ENCODE results near the gene PEX14. TPM values are rescaled to one million over a fixed set of nuclear protein-coding genes. Genes with fewer than 3 reads are reported as not detected.
A peak's percentile ranks its signal among the peaks of the same experiment; 100 is the strongest.

Gene PEX14
- total and polyA plus RNA-seq, 5 experiments from 2014 or later = 3.3 to 23.7 (median 5.5) TPM

DNA sequence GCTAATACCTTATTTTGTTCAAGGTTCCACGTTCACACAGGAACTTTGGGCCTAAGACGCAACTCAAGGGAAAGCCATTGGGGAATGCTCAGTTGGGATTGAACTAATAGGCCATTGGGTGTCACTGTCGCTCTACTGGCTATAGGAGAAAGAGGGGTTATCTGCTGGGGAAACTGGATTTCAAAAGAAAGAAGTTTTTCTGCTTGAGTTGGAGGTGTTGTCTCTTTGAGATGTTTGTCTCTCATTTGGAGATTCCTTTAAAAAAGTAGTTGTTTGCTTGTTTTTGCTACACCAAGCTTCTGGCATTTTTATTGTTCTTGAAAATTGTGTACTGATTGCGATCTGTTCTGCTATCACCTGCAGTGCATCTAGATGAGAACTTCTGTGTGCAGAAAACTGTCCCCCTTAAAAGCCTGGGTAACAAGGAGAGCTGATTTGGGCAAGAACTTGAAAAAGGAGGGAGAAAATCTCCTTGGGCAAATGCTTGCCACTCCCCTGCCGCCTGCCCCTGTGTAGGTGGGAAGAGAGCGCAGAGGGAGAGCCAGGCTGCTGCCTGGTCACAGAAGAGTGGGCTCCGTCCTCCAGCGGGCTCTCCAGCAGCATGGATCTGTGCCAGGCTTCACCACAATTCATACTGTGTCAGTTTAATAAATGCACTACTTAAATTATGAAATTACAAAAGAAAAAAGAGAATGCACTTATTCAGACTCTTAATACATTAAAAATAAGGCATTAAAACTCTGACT is 39.9 kb downstream of the PEX14 start:
- Mint-ChIP-seq H3K27me3 (no peaks in the 10 kb centered on the region), H3K36me3 (peaks cover 0 to 16% (median 2%) of the 10 kb centered on the region in 3 donors), H3K9me3 (no peaks in the 10 kb centered on the region), H3K4me3 (peak overlapping the region in 8 of 10 donors; percentile 2 to 52 (median 18)), H3K4me1 (peaks cover 26 to 84% (median 80%) of the 10 kb centered on the region in 4 donors), H3K27ac (peak overlapping the region in 7 of 10 donors; percentile 4 to 91 (median 60))
- ATAC-seq = no peak
- POLR2A ChIA-PET = no interaction called here
- DNase-seq = no peak

DNA sequence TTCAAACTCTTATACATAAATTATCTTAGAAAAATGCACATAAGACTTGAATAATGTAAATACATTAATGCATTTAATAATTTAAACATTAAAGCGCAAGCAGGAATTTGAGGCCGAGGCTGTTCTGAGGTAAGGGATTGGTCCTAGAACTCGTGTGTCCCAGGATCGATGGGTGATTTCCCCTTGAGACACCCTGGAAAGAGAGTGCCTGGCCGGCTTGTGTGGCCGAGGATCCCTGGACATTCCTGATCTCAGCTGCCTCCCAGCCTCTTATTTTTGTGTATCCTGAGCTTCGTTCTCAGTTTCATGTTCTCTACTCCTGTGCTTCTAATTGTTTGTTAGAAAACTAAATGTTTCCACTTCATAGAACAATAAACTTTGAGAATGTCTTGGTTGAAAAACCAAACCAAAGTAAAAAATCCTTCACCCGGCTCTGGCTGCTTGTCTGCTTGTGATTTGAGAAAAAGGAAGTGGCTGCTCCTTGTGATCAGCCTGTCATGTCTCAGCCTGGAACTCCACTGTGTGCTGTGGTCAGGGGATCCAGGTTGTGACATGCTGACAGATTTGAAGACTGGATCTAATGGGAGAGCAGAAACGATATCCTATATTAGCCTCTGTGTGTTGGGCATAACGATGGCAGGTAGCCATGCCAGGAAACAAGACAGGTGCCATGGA is 40.7 kb downstream of the PEX14 start:
- Mint-ChIP-seq H3K36me3 (peaks cover 0 to 22% (median 3%) of the 10 kb centered on the region in 3 donors), H3K27me3 (no peaks in the 10 kb centered on the region), H3K27ac (peak overlapping the region in 9 of 10 donors; percentile 19 to 82 (median 72)), H3K4me1 (peaks cover 22 to 78% (median 73%) of the 10 kb centered on the region in 4 donors), H3K4me3 (peak overlapping the region in 8 of 10 donors; percentile 37 to 54 (median 46)), H3K9me3 (no peaks in the 10 kb centered on the region)
- ATAC-seq (no peak), DNase-seq (no peak)
- POLR2A ChIA-PET = no interaction called here

GRCh38 chr1:10515976-10516750 is 41.4 kb downstream of the PEX14 start:
- Mint-ChIP-seq H3K4me1 (peaks cover 24 to 74% (median 69%) of the 10 kb centered on the region in 4 donors), H3K36me3 (peaks cover 0 to 28% (median 3%) of the 10 kb centered on the region in 3 donors), H3K9me3 (no peaks in the 10 kb centered on the region), H3K27ac (peak overlapping the region in 8 of 10 donors; percentile 53 to 82 (median 70)), H3K27me3 (no peaks in the 10 kb centered on the region), H3K4me3 (peak overlapping the region in 7 of 10 donors; percentile 19 to 54 (median 41))
- POLR2A ChIA-PET = no interaction called here
- DNase-seq = no peak
- ATAC-seq = no peak

- POLR2A ChIA-PET = no interaction called here
- Mint-ChIP-seq H3K36me3 (peaks cover 0 to 34% (median 3%) of the 10 kb centered on the region in 3 donors), H3K4me1 (peaks cover 27 to 73% (median 65%) of the 10 kb centered on the region in 4 donors), H3K9me3 (no peaks in the 10 kb centered on the region), H3K27me3 (no peaks in the 10 kb centered on the region), H3K27ac (peak overlapping the region in 5 of 10 donors; percentile 22 to 82 (median 25)), H3K4me3 (peak overlapping the region in 2 of 10 donors; percentile 22 to 46)
- no peak for DNase-seq
- no peak for ATAC-seq
Observed at GRCh38 chr1:10516925-10517676, 42.4 kb downstream of the PEX14 start.

DNA sequence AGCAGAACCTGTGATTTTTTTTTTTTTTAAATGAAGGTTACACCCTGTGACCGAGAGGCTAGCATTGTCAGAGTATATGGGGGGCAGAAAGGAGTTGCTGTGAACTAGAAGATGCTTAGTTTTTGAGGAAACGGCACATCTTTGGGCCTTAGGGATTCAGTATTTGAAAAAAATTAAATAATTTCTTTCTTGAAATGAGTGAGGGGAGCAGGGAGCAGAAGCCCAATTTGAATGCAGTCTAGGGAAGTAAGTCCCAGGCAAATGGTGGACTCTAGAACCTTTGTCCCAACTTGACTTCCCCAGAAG is 42.9 kb downstream of the PEX14 start:
- POLR2A ChIA-PET = no interaction called here
- peak overlapping the region in 4 of 10 donors; percentile 22 to 82 (median 42) for H3K27ac Mint-ChIP-seq
- H3K4me1 Mint-ChIP-seq = peaks cover 27 to 77% (median 66%) of the 10 kb centered on the region in 4 donors
- H3K27me3 Mint-ChIP-seq = no peaks in the 10 kb centered on the region
- ATAC-seq (no peak), DNase-seq (no peak)
- no peak overlapping the region for H3K4me3 Mint-ChIP-seq
- peaks cover 0 to 37% (median 3%) of the 10 kb centered on the region in 3 donors for H3K36me3 Mint-ChIP-seq
- H3K9me3 Mint-ChIP-seq = no peaks in the 10 kb centered on the region

DNA sequence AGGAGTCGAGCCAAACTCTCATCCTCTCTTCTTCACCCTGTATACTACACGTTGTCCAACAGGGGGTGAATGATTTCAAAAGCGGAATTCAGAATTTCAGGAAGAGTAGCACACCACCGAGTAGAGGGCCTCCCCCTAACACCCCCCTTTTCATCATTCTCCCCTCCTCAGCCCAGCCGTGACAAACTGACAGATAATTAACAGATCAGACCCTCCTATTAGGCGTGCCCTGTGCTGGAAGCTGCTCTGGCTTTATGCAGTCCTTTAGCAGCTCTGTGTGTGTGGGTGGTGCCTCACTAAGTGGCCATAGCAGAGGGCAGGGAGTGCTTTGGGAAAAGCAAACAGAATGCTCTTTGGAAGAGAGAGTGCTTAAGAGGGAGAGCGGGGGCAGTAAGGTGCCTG is 44.3 kb downstream of the PEX14 start:
- Mint-ChIP-seq H3K27ac (peak overlapping the region in 1 of 10 donors; percentile 28), H3K36me3 (peaks cover 0 to 45% (median 5%) of the 10 kb centered on the region in 3 donors), H3K4me3 (no peak overlapping the region), H3K27me3 (no peaks in the 10 kb centered on the region), H3K9me3 (no peaks in the 10 kb centered on the region), H3K4me1 (peaks cover 25 to 73% (median 59%) of the 10 kb centered on the region in 4 donors)
- no peak for DNase-seq
- POLR2A ChIA-PET = no interaction called here
- no peak for ATAC-seq

- no peak for ATAC-seq
- POLR2A ChIA-PET = no interaction called here
- no peak overlapping the region for H3K4me3 Mint-ChIP-seq
- no peaks in the 10 kb centered on the region for H3K27me3 Mint-ChIP-seq
- peaks cover 0 to 56% (median 11%) of the 10 kb centered on the region in 3 donors for H3K36me3 Mint-ChIP-seq
- H3K4me1 Mint-ChIP-seq = peaks cover 20 to 65% (median 55%) of the 10 kb centered on the region in 4 donors
- no peak for DNase-seq
- H3K27ac Mint-ChIP-seq = peak overlapping the region in 2 of 10 donors; percentile 63 to 77
- H3K9me3 Mint-ChIP-seq = no peaks in the 10 kb centered on the region
Observed at GRCh38 chr1:10520497-10520896, 45.7 kb downstream of the PEX14 start.

DNA sequence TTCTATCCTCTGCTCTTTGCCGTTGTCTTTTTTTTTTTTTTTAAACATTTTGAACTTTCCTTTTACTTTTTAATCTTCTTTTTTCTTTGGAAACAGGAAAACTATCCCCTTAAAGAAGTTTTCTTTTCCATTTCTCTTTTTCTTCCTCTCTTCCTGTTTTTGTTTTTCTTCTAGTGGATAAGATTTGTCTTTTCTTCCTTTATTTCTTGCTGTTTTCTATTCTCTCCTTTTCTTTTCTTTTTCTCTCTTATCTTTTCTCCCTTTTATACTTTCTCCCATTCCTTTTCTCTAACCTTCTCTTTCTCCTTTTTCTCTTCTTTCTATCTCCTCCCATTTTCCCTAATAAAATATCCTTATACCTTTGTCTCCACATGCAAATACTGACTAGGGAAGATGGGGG is 46.2 kb downstream of the PEX14 start:
- Mint-ChIP-seq H3K4me3 (no peak overlapping the region), H3K4me1 (peaks cover 17 to 60% (median 51%) of the 10 kb centered on the region in 4 donors), H3K9me3 (no peaks in the 10 kb centered on the region), H3K27ac (peak overlapping the region in 4 of 10 donors; percentile 54 to 77 (median 60)), H3K36me3 (peaks cover 0 to 56% (median 11%) of the 10 kb centered on the region in 3 donors), H3K27me3 (no peaks in the 10 kb centered on the region)
- ATAC-seq (no peak), DNase-seq (no peak)
- POLR2A ChIA-PET = no interaction called here

GRCh38 chr1:10521537-10522157 is 46.9 kb downstream of the PEX14 start:
- Mint-ChIP-seq H3K4me1 (peaks cover 17 to 53% (median 45%) of the 10 kb centered on the region in 4 donors), H3K27ac (peak overlapping the region in 1 of 10 donors; percentile 77), H3K36me3 (peaks cover 0 to 56% (median 11%) of the 10 kb centered on the region in 3 donors), H3K9me3 (no peaks in the 10 kb centered on the region), H3K27me3 (no peaks in the 10 kb centered on the region), H3K4me3 (no peak overlapping the region)
- POLR2A ChIA-PET = no interaction called here
- no peak for ATAC-seq
- no peak for DNase-seq

DNA sequence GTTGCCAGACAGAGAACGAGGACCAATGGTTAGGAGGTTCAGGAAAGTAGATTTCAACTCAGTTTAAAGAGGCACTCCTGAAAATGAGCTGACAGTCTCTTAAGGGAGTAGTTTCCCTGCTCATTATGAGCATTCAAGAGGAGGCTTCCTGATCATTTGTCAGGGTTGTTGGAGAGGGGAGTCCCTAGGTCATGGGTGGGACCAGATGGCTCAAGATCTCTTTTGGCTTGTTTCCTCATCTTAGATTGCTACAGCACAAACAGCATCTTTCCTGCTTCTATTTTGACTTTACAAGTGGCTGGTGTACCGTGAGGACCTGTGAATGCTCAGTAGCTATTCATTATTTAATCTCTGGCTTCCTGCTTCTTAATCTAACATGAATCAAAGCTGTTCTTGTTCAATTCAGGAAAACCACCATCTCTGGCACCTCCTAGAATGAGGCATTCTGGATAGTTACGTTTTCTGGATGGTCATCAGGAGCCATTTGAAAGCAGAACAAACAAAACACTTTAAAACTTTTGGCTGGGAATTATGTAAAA is 47.6 kb downstream of the PEX14 start:
- H3K27ac Mint-ChIP-seq = peak overlapping the region in 1 of 10 donors; percentile 1
- no peaks in the 10 kb centered on the region for H3K9me3 Mint-ChIP-seq

GRCh38 chr1:10525208-10525607 is 50.5 kb downstream of the PEX14 start:
- peaks cover 0 to 50% (median 8%) of the 10 kb centered on the region in 3 donors for H3K36me3 Mint-ChIP-seq
- peak overlapping the region in 4 of 10 donors; percentile 7 to 92 (median 39) for H3K27ac Mint-ChIP-seq
- peaks cover 15 to 47% (median 37%) of the 10 kb centered on the region in 4 donors for H3K4me1 Mint-ChIP-seq
- peak overlapping the region in 1 of 10 donors; percentile 66 for H3K4me3 Mint-ChIP-seq
- H3K9me3 Mint-ChIP-seq = no peaks in the 10 kb centered on the region
- DNase-seq (peak in 2 of 10 donors; percentile 13 to 43), ATAC-seq (no peak)
- H3K27me3 Mint-ChIP-seq = no peaks in the 10 kb centered on the region
- POLR2A ChIA-PET = no interaction called here

More for the DNA sequence above, 47.6 kb downstream of the PEX14 start:
- H3K36me3 Mint-ChIP-seq = peaks cover 0 to 54% (median 11%) of the 10 kb centered on the region in 3 donors
- no peak overlapping the region for H3K4me3 Mint-ChIP-seq
- DNase-seq (no peak), ATAC-seq (no peak)
- POLR2A ChIA-PET = interaction anchor here (1.2 kb wide), 1 partner anchor 9 kb away, joined by 4 read pairs; no protein-coding TSS in a partner anchor
- H3K27me3 Mint-ChIP-seq = no peaks in the 10 kb centered on the region
- H3K4me1 Mint-ChIP-seq = peaks cover 16 to 46% (median 38%) of the 10 kb centered on the region in 4 donors
